A673 (cell line): ENCODE data around the gene LDHD. TPM values are rescaled to one million over a fixed set of nuclear protein-coding genes. Genes with fewer than 3 reads are reported as not detected.
A peak's percentile ranks its signal among the peaks of the same experiment; 100 is the strongest.

Experiments used
- BruUV-seq: library from RNA; stranded (reverse); fragments of 400-500 nt; replicated peaks from 2 replicates; lab custom pipeline; 2021; lab: Mats Ljungman, UMichigan
- CTCF ChIA-PET: fragments of 300-600 bp; sonication (Branson Sonifier 250); formaldehyde crosslinking; loops from one replicate; lab custom pipeline; 2022; ENCODE audit warnings: antibody characterized with exemption; lab: Charles Lee
- POLR2A ChIA-PET: fragments of 300-600 bp; sonication (Branson Sonifier 250); formaldehyde crosslinking; loops from one replicate; lab custom pipeline; 2022; ENCODE audit warnings: antibody characterized with exemption; ENCODE audit not compliant: low non-redundant PET; lab: Charles Lee
- DNase-seq: peaks from one replicate; pipeline ENCODE4 v3.0.0-alpha.2; 2015; ENCODE audit warnings: low spot score
- H3K27ac ChIP-seq: fragments of 200-600 bp; sonication (generic); 2 replicates; pipeline ENCODE4 v1.5.1; 2016; ENCODE audit warnings: mixed run types, low read depth, mild to moderate bottlenecking, mixed read lengths, antibody characterized with exemption, low read length; ENCODE audit not compliant: poor library complexity, severe bottlenecking
- H3K27me3 ChIP-seq: fragments of 200-600 bp; sonication (generic); replicated peaks from 2 replicates; pipeline ENCODE4 v1.6.1; 2017; ENCODE audit warnings: mixed run types, low read depth, mild to moderate bottlenecking, mixed read lengths, antibody characterized with exemption, low read length; ENCODE audit not compliant: insufficient read depth, poor library complexity
- H3K36me3 ChIP-seq: fragments of 200-600 bp; sonication (generic); 2 replicates; pipeline ENCODE4 v1.6.1; 2016; ENCODE audit warnings: mixed run types, mild to moderate bottlenecking, mixed read lengths, antibody characterized with exemption, low read length; ENCODE audit not compliant: insufficient read depth, poor library complexity, severe bottlenecking
- H3K4me1 ChIP-seq: fragments of 200-600 bp; sonication (generic); 2 replicates; pipeline ENCODE4 v1.6.1; 2017; ENCODE audit warnings: mixed run types, mild to moderate bottlenecking, mixed read lengths, antibody characterized with exemption, low read length; ENCODE audit not compliant: insufficient read depth, poor library complexity, severe bottlenecking
- H3K4me3 ChIP-seq: fragments of 200-600 bp; sonication (generic); 2 replicates; pipeline ENCODE4 v1.5.1; 2016; ENCODE audit warnings: low read depth, mixed run types, mild to moderate bottlenecking, mixed read lengths, low read length; ENCODE audit not compliant: poor library complexity, severe bottlenecking
- H3K9me3 ChIP-seq: fragments of 200-600 bp; sonication (generic); 2 replicates; pipeline ENCODE4 v1.6.1; 2016; ENCODE audit warnings: mixed run types, low read depth, mild to moderate bottlenecking, mixed read lengths, antibody characterized with exemption, low read length; ENCODE audit not compliant: poor library complexity, severe bottlenecking
- CTCF ChIP-seq: fragments of 300-800, 200-600 bp; sonication (generic); conservative IDR thresholded peaks from 2 replicates; pipeline ENCODE4 v1.5.1; 2017; ENCODE audit warnings: low read depth, mild to moderate bottlenecking, antibody characterized with exemption, low read length, moderate library complexity, mixed read lengths
- EZH2 ChIP-seq: fragments of 200-600 bp; sonication (generic); IDR thresholded peaks from 2 replicates; pipeline ENCODE4 v1.6.1; 2017; ENCODE audit warnings: borderline replicate concordance, low read depth, mild to moderate bottlenecking, mixed read lengths, antibody characterized with exemption, low read length; ENCODE audit not compliant: poor library complexity, severe bottlenecking
- intact Hi-C: fragments of 100-400 bp; cut with micrococcal nuclease; formaldehyde crosslinking; loops from one replicate; pipeline ENCODE4 v1.10.0; 2022; ENCODE audit not compliant: unreplicated experiment
- total RNA-seq: library from RNA; stranded (reverse); gene quantifications from 2 replicates; pipeline ENCODE4 v1.2.3, GENCODE V29; 2021

The LDHD gene
- total RNA-seq, 1 experiment from 2014 or later, result not detected

DNA sequence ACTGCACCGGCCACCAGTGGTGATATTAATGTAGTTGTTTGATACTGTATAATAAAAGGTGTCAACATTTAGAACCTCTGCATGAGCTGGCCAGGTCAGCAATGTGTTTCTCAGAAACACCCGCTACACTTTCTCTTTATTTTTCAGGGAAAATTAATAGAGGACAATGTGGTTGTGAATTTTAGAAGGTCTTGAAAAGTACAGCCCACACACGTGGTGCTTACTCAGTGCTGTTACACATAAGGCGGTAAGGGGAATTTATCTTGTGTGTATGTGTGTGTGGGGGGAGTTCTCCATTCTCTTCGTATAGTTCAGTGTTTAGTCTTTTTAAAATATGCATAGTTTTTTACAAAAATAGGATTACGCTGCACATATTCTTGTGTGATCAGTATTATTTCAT is 27.4 kb upstream of the LDHD start:
- ChIA-PET POLR2A (no interaction called here), CTCF (no interaction called here)
- DNase-seq, result no peak
- Histone ChIP-seq H3K27me3 (no peaks in the 10 kb centered on the region), H3K4me1 (peaks cover 1% of the 10 kb centered on the region), H3K9me3 (no peaks in the 10 kb centered on the region), H3K4me3 (no peak overlapping the region), H3K27ac (no peak overlapping the region), H3K36me3 (no peaks in the 10 kb centered on the region)
- no peak for TF ChIP-seq EZH2
- TF ChIP-seq CTCF, result no peak
- intact Hi-C loops, result no loop called here
- no TSS peak for BruUV-seq

- Histone ChIP-seq H3K4me3 (no peak overlapping the region), H3K27me3 (no peaks in the 10 kb centered on the region), H3K36me3 (no peaks in the 10 kb centered on the region), H3K9me3 (no peaks in the 10 kb centered on the region), H3K27ac (no peak overlapping the region), H3K4me1 (peaks cover 10% of the 10 kb centered on the region)
- BruUV-seq, result no TSS peak
- CTCF ChIA-PET, result no interaction called here
- intact Hi-C loops, result no loop called here
- DNase-seq, result no peak
- POLR2A ChIA-PET, result no interaction called here
- TF ChIP-seq CTCF, result no peak
- no peak for TF ChIP-seq EZH2
These were observed 22.9 kb upstream of the LDHD start for GRCh38 chr16:75139498-75139897.

DNA sequence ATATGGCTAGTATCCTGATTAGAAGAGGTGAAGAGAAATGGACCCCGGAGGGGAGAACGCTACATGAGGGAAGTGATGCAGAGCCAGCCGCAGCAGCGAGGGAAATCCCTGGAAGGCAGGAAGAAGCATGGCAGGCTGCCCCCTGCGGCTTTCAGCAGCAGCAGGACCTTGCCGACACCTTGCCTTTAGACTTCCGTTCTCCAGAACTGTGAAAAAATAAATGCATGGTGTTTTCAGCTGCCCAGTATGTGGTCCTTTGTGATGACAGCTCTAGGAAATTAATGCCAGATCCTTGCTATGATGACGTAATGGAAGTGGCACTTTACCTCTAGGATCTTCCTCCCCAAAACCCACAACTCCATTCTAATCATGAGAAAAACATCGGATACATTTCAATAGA is 22.1 kb upstream of the LDHD start:
- intact Hi-C loops, result no loop called here
- CTCF ChIA-PET, result no interaction called here
- no peak for TF ChIP-seq EZH2
- no peak for TF ChIP-seq CTCF

More for the DNA sequence above, 22.1 kb upstream of the LDHD start:
- Histone ChIP-seq H3K27ac (no peak overlapping the region), H3K4me3 (peak overlapping the region; percentile 13), H3K9me3 (no peaks in the 10 kb centered on the region), H3K4me1 (peaks cover 10% of the 10 kb centered on the region), H3K36me3 (no peaks in the 10 kb centered on the region), H3K27me3 (no peaks in the 10 kb centered on the region)
- peak; percentile 89 for DNase-seq
- POLR2A ChIA-PET, result no interaction called here
- no TSS peak for BruUV-seq
